M059J (cell line): ENCODE data around the gene CLEC2B. TPM values are rescaled to one million over a fixed set of nuclear protein-coding genes. Genes with fewer than 3 reads are reported as not detected.

Experiments
- DNase-seq: peaks from one replicate; pipeline ENCODE4 v3.0.0-alpha.2; 2012; ENCODE audit warnings: low read depth
- total RNA-seq: library from RNA; depleted of rRNA; stranded (reverse); fragments of >200 nt; shearing (Covaris generic); gene quantifications from 2 replicates; pipeline ENCODE4 v1.2.3, GENCODE V29; 2014; rRNA removed

The CLEC2B gene
- total RNA-seq, 1 experiment from 2014 or later = 34.4 TPM

GRCh38 chr12:9809866-9810265 is 59.3 kb downstream of the CLEC2B start:
- no peak for DNase-seq

DNA sequence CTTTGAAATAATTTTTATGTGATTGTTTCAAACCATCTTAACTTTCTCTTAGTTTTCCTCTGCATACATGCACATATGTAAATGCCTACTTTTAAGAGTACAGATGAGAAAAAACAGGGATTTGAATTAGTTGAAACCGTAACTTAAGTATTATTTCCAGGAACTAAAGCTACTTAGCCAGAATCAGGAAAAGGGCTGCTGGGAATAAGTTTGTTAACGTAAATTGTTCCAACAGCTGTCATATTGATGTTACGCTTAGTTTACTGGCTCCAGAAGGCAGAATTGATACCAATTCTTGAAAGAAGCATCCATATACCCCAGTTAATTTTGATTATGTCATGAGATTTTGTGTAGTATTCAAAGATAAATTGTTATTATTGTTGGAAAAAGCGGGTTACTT is 59.8 kb downstream of the CLEC2B start:
- DNase-seq = no peak

GRCh38 chr12:9808504-9808903 is 60.6 kb downstream of the CLEC2B start:
- no peak for DNase-seq

GRCh38 chr12:9806714-9807113 is 62.4 kb downstream of the CLEC2B start:
- DNase-seq = no peak

DNA sequence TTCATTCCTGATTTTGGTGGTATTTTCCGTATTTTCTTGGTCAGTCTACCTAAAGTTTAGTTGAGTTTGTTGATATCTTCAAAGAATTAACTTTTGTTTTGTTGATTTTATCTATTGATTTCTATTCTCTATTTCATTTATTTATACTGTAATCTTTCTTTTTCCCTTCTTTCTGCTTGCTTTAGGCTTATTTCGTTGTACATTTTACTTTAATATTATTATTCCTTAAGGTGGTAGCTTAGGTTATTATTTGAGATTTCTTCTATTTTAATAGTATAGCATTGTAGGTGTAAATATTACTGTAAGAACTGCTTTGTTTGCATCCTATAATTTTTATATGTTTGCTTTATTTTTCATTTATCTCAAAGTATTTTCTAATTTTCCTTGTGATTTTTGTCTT is 63.3 kb downstream of the CLEC2B start:
- no peak for DNase-seq

Other genes with a start within 250 kb of the CLEC2B start
- 0.07 and 3.5 TPM in 2 replicates for gene CLEC2D, start 199.6 kb downstream of the CLEC2B start, total RNA-seq
- gene CLECL1, start 136.3 kb downstream of the CLEC2B start, total RNA-seq = not detected in 2 replicates
- gene CD69, start 108.5 kb downstream of the CLEC2B start, total RNA-seq = 1.2 TPM in 2 replicates
- 0.69 and 0.98 TPM in 2 replicates for gene KLRF1, start 41.9 kb downstream of the CLEC2B start, total RNA-seq
- not detected in 2 replicates for gene KLRF2, start 12.1 kb upstream of the CLEC2B start, total RNA-seq
- not detected in 2 replicates for gene CLEC2A, start 63.0 kb upstream of the CLEC2B start, total RNA-seq
- gene CLEC12A, start 102.1 kb upstream of the CLEC2B start, total RNA-seq = not detected in 2 replicates
- not detected in 2 replicates for gene CLEC1B, start 129.8 kb upstream of the CLEC2B start, total RNA-seq
- 0.12 and 0.15 TPM in 2 replicates for gene CLEC12B, start 141.3 kb upstream of the CLEC2B start, total RNA-seq
- 0.07 TPM in 1 of 2 replicates, not detected in the other for gene CLEC9A, start 161.3 kb upstream of the CLEC2B start, total RNA-seq
- 0.99 and 2.7 TPM in 2 replicates for gene CLEC1A, start 229.6 kb upstream of the CLEC2B start, total RNA-seq